NCI-H1048 (cell line): ENCODE data around the gene PRR9.

Experiments used
- DNase-seq: peaks from one replicate; lab custom pipeline; 2025; lab: John Stamatoyannopoulos, UW

Gene PRR9

GRCh38 chr1:153265457-153265856, 48.1 kb downstream of the PRR9 start:
- no peak for DNase-seq
